K562 (cell line): Measurements from ENCODE around the gene THADA.

Source experiments
- DDX20 ChIP-seq: fragments of 450-650 bp; IDR thresholded peaks from 2 replicates; pipeline ENCODE4 v1.6.1; 2016; ENCODE audit warnings: missing genetic modification characterization, low read depth, mild to moderate bottlenecking, missing compliant biosample characterization, moderate library complexity
- EGR1 ChIP-seq: fragments of 450-650 bp; conservative IDR thresholded peaks from 2 replicates; pipeline ENCODE4 v1.6.1; 2017; ENCODE audit warnings: mild to moderate bottlenecking
- FOXK1 ChIP-seq: sonication (generic); formaldehyde crosslinking; IDR thresholded peaks from 2 replicates; pipeline ENCODE4 v1.8.0; 2022; ENCODE audit warnings: missing genetic modification reagents, mild to moderate bottlenecking, borderline replicate concordance
- POLR2A ChIP-seq: fragments of 450-650 bp; conservative IDR thresholded peaks from 2 replicates; pipeline ENCODE4 v1.6.1; 2016
- TAF1 ChIP-seq: IDR thresholded peaks from 2 replicates; pipeline ENCODE4 v1.6.1; 2011; ENCODE audit warnings: mild to moderate bottlenecking, low read length, moderate library complexity; ENCODE audit not compliant: insufficient read depth, control insufficient read depth, severe bottlenecking; ENCODE audit errors: extremely low read depth
- TRIM24 ChIP-seq, 2 experiments: fragments of 450-650 bp; IDR thresholded peaks; 2 replicates each; pipeline ENCODE4 v1.6.1; 2016
- ZNF311 ChIP-seq: fragments of 250-450 bp; sonication (Bioruptor Pico); IDR thresholded peaks from 2 replicates; pipeline ENCODE4 v1.4.0; 2020; ENCODE audit warnings: mild to moderate bottlenecking, moderate library complexity
- ZNF77 ChIP-seq: fragments of 250-450 bp; sonication (Bioruptor Pico); IDR thresholded peaks from 2 replicates; pipeline ENCODE4 v1.5.0; 2020
- TF ChIP-seq, protein P1 (sequence below), 2 experiments: fragments of 450-650 bp in 1 of 2; sonication (generic) in 1 of 2; formaldehyde crosslinking in 1 of 2; IDR thresholded peaks in 1 of 2; conservative IDR thresholded peaks in 1 of 2; 2 replicates each; pipeline versions ENCODE4 v1.6.1 to v1.8.1; 2016 to 2023; ENCODE audit warnings: mild to moderate bottlenecking in 2 of 2, moderate library complexity in 2 of 2, inconsistent platforms in 1 of 2, missing genetic modification reagents in 1 of 2
- TF ChIP-seq, protein P2 (sequence below): IDR thresholded peaks from 2 replicates; pipeline ENCODE4 v1.6.1; 2016; ENCODE audit warnings: missing genetic modification characterization, missing compliant biosample characterization
- TF ChIP-seq, protein P3 (sequence below): fragments of 450-650 bp; IDR thresholded peaks from 2 replicates; pipeline ENCODE4 v1.6.1; 2016
- TF ChIP-seq, protein P4 (sequence below): sonication (generic); formaldehyde crosslinking; IDR thresholded peaks from 2 replicates; pipeline ENCODE4 v1.8.1; 2023; ENCODE audit warnings: mild to moderate bottlenecking, missing genetic modification reagents
- TF ChIP-seq, protein P5 (sequence below), 2 experiments: fragments of 450-650 bp; formaldehyde crosslinking in 1 of 2; IDR thresholded peaks; 2 replicates each; pipeline versions ENCODE4 v1.4.0 to v1.6.1; 2014 to 2020; ENCODE audit warnings: mild to moderate bottlenecking in 2 of 2, borderline replicate concordance in 1 of 2, low read depth in 1 of 2

DNA sequence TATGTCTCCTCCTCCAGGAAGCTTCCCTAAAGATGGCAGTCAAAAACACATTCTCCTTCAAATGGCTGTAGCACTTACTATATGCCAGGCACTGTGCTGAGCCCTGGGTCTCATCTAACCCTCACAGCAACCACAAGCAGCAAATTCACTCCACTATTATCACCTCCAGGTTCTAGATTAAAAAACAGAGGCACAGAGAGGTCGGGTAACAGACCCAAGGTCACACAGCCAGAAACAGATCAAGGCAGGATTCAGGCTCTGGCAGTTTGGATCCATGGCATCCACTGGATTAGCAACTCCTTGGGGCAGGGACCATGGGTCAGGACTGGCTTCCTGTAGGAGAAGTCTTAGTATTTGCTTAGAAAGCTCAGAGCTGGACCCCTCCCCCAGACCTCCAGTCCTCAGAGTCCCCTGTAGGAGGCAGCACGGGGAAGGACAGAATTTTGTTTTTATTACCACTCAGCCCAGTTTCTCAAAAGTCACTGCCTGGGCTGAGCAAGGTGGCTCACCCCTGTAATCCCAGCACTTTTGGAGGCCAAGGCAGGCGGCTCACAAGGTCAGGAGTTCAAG lies 403.8 kb downstream of the THADA start:
- TF ChIP-seq, protein P1, sequence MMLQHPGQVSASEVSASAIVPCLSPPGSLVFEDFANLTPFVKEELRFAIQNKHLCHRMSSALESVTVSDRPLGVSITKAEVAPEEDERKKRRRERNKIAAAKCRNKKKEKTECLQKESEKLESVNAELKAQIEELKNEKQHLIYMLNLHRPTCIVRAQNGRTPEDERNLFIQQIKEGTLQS (IDR thresholded peaks at IDR 0.05) = no peak
- TF ChIP-seq, protein P1 (CRISPR knock-in tag; conservative IDR thresholded peaks at IDR 0.05) = no peak
- TF ChIP-seq TAF1 (no peak), TRIM24 (IDR thresholded peaks at IDR 0.05) (no peak), ZNF77 (CRISPR knock-in tag) (no peak), ZNF311 (CRISPR knock-in tag) (no peak), POLR2A (no peak), FOXK1 (CRISPR knock-in tag) (no peak), EGR1 (no peak), DDX20 (tag) (no peak)
- TF ChIP-seq, protein P2, sequence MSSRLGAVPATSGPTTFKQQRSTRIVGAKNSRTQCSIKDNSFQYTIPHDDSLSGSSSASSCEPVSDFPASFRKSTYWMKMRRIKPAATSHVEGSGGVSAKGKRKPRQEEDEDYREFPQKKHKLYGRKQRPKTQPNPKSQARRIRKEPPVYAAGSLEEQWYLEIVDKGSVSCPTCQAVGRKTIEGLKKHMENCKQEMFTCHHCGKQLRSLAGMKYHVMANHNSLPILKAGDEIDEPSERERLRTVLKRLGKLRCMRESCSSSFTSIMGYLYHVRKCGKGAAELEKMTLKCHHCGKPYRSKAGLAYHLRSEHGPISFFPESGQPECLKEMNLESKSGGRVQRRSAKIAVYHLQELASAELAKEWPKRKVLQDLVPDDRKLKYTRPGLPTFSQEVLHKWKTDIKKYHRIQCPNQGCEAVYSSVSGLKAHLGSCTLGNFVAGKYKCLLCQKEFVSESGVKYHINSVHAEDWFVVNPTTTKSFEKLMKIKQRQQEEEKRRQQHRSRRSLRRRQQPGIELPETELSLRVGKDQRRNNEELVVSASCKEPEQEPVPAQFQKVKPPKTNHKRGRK = no peak
- TF ChIP-seq, protein P3, sequence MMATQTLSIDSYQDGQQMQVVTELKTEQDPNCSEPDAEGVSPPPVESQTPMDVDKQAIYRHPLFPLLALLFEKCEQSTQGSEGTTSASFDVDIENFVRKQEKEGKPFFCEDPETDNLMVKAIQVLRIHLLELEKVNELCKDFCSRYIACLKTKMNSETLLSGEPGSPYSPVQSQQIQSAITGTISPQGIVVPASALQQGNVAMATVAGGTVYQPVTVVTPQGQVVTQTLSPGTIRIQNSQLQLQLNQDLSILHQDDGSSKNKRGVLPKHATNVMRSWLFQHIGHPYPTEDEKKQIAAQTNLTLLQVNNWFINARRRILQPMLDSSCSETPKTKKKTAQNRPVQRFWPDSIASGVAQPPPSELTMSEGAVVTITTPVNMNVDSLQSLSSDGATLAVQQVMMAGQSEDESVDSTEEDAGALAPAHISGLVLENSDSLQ = no peak
- TF ChIP-seq, protein P4, sequence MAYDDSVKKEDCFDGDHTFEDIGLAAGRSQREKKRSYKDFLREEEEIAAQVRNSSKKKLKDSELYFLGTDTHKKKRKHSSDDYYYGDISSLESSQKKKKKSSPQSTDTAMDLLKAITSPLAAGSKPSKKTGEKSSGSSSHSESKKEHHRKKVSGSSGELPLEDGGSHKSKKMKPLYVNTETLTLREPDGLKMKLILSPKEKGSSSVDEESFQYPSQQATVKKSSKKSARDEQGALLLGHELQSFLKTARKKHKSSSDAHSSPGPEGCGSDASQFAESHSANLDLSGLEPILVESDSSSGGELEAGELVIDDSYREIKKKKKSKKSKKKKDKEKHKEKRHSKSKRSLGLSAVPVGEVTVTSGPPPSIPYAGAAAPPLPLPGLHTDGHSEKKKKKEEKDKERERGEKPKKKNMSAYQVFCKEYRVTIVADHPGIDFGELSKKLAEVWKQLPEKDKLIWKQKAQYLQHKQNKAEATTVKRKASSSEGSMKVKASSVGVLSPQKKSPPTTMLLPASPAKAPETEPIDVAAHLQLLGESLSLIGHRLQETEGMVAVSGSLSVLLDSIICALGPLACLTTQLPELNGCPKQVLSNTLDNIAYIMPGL (CRISPR knock-in tag) = no peak
- TF ChIP-seq, protein P5, sequence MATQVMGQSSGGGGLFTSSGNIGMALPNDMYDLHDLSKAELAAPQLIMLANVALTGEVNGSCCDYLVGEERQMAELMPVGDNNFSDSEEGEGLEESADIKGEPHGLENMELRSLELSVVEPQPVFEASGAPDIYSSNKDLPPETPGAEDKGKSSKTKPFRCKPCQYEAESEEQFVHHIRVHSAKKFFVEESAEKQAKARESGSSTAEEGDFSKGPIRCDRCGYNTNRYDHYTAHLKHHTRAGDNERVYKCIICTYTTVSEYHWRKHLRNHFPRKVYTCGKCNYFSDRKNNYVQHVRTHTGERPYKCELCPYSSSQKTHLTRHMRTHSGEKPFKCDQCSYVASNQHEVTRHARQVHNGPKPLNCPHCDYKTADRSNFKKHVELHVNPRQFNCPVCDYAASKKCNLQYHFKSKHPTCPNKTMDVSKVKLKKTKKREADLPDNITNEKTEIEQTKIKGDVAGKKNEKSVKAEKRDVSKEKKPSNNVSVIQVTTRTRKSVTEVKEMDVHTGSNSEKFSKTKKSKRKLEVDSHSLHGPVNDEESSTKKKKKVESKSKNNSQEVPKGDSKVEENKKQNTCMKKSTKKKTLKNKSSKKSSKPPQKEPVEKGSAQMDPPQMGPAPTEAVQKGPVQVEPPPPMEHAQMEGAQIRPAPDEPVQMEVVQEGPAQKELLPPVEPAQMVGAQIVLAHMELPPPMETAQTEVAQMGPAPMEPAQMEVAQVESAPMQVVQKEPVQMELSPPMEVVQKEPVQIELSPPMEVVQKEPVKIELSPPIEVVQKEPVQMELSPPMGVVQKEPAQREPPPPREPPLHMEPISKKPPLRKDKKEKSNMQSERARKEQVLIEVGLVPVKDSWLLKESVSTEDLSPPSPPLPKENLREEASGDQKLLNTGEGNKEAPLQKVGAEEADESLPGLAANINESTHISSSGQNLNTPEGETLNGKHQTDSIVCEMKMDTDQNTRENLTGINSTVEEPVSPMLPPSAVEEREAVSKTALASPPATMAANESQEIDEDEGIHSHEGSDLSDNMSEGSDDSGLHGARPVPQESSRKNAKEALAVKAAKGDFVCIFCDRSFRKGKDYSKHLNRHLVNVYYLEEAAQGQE (IDR thresholded peaks at IDR 0.05; ENCODE audit: borderline replicate concordance) = no peak
- TF ChIP-seq, protein P5 (CRISPR knock-in tag; IDR thresholded peaks at IDR 0.05; ENCODE audit: low read depth) = no peak
